Suprapubic skin (tissue), 4 donors: Measurements from ENCODE around the gene FLYWCH1.

Experiments
- CTCF ChIP-seq, 2 donors: fragments of 200-600 bp in 1 of 2; fragments of 450-650 bp in 1 of 2; sonication (generic) in 1 of 2; IDR thresholded peaks; one replicate each; pipeline ENCODE4 v1.5.1; 2016 to 2019; ENCODE audit warnings: antibody characterized with exemption in 2 of 2, mild to moderate bottlenecking in 1 of 2, moderate library complexity in 1 of 2
- POLR2A ChIP-seq, 2 donors: fragments of 450-650 bp; IDR thresholded peaks; one replicate each; pipeline ENCODE4 v1.6.1; 2017; ENCODE audit warnings: antibody characterized with exemption in 2 of 2, mild to moderate bottlenecking in 2 of 2, moderate library complexity in 2 of 2
- POLR2AphosphoS5 ChIP-seq, 3 donors: sonication (generic); formaldehyde crosslinking; IDR thresholded peaks; one replicate each; pipeline ENCODE4 v1.6.1; 2017; ENCODE audit warnings: antibody characterized with exemption in 3 of 3

- TF ChIP-seq POLR2A (IDR thresholded peaks at IDR 0.05) (no peak), CTCF (IDR thresholded peaks at IDR 0.05) (no peak), POLR2AphosphoS5 (IDR thresholded peaks at IDR 0.05) (no peak)
Measured at GRCh38 chr16:2981177-2981898, 69.6 kb downstream of the FLYWCH1 start.
